ENCODE data around the gene GKN1.

GRCh38 chr2:69021727-69022126 is 47.3 kb downstream of the GKN1 start:
- TF ChIP-seq CTCF (conservative IDR thresholded peaks at IDR 0.05; ENCODE audit: low read length): no peak
- TF ChIP-seq EZH2phosphoT487 (IDR thresholded peaks at IDR 0.05; ENCODE audit: borderline replicate concordance, low read depth, low read length): no peak
